ENCODE data around the gene LSM3.
A peak's percentile ranks its signal among the peaks of the same experiment; 100 is the strongest.

Gene LSM3

DNA sequence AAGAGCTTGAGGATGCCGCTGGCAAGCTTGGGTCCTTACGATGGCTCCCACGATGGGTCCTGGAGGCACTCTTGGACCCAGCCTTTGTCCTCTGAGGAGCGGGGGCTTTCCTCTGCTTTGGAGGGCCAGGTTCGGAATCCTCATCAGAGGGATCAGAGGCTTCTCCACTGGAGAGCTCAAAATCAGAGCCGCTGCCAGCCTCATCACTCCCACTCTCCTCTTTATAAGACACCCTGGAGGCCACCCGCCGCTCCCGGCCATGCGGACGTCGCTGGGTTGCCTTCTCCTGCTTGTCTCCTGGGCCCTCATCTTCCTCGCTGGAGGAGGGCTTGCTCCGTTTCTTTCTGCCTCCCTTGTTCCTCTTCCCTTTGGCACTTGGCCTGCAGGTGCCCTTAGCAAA is 20.2 kb upstream of the LSM3 start:
- no peak for DNase-seq

DNA sequence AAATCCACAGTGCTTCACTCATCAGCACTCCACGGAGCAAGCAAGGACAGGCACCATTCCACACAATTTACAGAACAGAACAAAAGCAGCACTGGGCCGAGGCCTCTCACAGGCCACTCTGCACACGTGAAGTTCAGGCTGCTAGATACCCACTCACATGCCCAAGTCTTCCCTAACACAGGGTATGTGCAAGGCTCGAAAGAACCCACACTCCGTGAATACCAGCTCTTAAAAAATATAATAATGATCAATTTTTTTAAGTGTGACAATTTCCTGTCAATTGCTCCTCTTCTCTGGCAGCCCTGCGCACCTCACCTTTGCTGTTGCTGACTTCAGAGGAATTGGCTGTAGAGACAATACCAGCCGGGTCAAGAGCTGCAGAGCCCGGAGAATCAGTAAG is 19.2 kb upstream of the LSM3 start:
- no peak for DNase-seq

DNA sequence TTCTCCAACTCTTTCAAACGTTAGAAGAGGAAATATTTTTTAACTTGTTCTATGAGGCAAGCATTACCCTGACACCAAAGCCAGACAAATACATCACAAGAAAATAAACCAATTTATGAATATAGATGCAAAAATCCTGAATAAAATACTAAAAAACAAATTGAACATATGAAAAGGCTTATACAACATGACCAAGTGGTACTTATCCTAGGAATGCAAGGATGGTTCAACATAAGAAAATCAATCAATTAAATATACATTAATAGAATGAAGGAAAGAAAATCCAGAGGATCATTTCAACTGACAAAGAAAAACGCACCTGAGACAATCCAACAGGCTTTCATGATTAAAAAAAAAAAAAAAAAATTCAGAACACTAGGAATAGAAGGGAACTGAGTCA is 17.3 kb upstream of the LSM3 start:
- no peak for DNase-seq

DNA sequence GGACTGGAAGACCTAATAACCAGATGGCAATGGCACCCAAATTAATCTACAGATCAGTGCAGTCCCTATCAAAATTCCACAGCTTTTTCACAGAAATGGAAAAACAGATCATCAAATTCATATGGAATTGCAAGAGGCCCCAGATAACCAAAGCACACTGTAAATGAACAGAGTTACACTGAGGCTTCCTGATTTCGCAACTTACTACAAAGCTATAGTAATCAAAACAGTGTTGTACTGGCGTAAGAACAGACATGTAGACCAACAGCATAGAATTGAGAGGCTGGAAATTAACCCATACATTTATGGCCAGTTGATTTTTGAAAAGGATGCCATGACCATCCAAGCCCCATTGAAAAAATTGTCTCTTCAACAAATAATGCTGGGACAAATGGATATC is 16.4 kb upstream of the LSM3 start:
- no peak for DNase-seq

DNA sequence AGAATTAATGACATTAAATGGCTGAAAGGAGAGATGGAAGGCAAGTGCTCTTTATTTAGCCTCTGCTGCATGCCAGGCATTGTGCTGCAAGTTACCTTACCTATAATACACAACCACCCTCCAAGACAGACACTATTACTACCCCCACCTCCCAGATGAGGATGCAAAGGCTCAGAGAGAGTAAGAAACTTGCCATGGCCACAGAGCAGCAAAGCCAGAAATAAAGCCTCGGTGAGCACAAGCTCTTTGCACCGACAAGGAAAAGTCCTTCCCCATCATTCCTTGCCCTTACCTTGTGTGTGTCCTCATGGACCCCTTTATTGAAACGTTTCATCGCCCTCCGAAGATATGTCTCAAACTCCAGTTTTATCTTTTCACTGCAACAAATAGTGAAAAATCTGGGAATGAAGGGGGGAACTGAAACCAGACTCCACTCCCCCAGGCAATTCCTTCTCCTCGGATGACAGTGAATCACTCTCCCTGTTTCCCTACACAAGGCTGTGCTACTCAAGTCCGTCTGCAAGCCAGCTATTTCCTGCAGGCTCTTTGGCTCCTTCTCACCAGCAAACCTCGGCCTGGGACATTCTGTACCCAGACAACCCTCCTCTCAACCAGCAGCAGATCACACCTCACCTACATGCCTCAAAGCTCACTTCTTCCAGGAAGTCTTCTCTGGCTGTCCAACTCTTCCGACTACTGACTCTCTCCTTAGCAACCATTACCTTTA is 11.6 kb upstream of the LSM3 start:
- DNase-seq, result no peak

DNA sequence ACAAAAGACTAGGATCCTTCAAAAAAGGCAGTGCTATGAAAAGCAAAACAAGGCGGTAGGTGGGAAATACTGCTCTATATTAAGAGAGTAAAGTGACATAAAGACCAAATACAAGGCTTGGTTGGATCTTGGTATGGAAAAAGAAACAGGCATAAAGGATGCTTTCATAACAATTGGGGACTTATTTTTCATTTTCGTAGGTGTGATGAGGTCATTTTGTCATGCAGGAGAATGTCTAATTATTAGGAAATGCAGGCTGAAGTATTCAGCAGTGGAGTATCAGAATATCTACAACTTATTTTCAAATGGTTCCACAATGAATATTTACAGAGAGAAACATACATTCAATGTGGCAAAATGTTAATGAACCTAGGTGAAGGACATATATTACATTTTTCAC is 9.2 kb upstream of the LSM3 start:
- no peak for DNase-seq

DNA sequence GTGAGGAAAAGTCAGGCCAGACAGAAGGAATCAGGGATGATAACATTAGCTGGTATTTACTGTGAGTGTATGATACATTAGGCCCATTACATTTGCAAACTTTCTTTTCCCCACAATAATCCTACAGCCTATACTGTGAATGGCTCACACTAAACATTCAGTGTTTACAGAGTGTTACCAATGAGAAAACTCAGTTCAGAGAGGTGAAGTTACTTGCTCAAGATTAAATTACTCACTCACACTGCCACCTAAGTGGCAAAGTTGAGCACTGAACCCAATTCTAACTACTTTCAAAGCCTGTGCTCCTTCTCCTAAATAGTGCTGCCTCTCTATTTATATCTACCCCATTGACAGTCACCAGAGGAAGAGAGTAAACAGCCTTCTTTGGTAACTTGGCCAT is 8.7 kb upstream of the LSM3 start:
- DNase-seq, result no peak

DNA sequence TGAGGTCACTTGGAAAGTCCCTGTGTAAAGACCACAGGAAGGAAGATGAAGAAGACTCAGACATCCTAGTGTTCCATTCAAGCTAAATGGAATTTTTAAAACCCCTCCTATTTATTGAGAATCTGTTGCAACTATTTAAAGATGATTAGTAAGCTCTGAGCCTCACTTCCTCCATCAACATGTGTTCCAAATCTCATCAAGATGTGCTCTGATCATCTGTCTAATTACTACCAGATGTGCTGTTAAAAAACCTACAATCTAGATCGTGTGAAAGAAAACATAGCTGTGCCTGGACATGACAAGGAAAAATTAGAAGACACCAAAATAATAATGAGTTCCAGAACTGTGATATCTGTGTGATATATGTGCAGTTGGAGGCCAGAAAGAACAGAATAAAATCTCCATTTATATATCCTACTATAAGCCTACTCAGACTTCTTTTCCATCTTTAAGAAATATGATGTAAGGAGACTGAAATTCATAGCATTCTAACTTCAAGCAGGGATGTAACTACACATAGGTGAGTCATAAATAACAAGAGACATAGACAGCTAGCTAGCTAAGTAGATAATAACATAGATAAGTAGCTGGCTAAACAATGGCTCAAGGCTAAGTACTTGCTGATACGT is 8.0 kb upstream of the LSM3 start:
- no peak for DNase-seq

DNA sequence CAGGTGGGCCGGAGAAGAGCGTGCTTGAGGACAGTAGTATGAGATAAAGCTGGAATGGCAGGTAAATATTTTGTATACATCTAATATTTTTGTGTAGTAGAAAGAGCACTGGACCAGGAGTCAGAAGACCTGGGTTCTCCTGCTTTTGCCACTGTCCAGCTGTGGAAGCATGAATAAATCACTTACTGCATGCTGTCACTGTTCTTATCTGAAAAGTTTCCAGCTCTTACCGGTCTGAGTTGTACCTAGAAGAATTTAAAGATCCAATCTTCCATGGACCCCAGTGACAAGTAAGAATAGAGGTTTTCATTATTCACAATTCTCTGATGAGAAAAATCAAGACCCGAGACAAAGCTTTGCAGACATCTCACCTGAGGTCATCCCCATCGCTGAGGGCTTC is 6.1 kb upstream of the LSM3 start:
- DNase-seq, result no peak

DNA sequence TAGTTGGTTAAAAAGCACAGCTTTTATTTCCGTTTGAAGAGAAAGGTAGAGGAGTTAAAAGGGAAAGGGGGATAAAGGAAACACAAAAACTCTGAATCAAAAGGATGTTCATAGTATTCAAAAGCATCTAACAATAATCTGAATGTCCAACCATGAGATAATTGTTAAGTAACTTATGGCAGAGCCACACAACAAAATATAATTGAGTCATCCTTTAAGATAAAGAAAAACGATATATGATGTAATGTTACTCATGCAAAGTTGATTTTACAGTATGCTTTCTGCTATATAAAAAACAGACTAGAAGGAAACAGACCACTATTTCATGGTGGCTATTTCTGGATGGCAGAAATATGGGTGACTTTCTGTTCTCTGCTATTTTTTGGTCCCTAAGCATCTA is 4.1 kb upstream of the LSM3 start:
- DNase-seq, result no peak

DNA sequence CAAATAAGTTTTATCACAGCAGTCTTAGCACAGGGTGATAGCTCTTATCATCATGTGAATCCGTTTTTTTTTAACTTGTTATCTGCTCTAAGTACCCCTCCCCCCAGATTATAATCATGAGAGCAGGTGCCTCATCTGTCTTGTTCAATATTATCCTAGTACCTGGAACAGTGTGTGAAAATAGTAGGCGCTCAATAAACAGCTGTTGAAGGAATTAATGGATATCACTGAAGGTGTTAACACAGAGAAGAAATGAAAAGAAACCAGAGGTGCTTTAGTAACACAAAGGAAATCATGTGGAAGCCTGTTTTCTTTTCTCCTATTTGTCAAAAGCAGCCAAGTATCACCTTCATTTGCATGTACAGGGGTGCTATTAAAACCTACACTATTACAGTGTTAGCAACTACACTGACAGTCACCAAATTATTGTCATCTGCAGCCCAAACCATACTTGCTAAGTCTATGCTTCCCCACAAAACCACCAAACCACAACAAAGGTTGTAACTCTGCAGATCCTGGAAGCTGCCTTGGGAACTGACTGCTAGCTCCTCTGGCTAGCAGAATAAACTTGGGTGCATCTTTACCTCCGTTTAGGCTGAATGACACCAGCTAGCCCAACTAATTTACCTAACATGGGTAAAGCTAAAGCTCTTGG is 3.1 kb upstream of the LSM3 start:
- peak; percentile 24 for DNase-seq

DNA sequence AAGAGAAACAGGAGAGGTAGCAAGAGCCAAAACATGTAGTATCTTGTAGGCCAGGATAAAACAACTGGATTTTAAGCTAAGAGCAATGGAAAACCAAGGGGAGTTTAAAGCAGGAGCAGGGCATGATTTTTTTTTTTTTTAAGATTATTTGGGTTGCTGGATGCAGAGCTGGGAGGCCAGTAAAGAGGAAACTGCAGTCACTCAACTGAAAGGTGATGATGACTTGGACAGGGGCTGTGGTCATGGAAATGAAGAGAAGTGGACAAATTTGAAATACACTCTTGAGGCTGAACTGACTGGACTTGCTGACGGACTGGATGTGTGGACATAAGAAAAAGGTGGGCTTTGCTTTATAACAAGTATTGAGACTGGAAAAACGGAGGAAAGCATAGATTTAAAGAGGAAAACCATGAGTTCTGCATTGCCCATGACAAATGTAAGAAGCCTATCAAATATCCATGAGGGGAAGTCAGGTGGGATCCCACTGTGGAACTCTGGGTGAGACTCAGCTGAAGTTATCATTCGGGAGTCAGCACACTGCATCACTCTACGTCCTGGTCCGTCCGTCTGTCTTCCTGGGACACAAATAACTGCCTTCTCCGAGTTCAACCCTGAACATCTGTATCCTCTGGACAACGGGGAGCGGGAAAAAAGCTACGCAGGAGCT is 904 bp upstream of the LSM3 start:
- no peak for DNase-seq

DNA sequence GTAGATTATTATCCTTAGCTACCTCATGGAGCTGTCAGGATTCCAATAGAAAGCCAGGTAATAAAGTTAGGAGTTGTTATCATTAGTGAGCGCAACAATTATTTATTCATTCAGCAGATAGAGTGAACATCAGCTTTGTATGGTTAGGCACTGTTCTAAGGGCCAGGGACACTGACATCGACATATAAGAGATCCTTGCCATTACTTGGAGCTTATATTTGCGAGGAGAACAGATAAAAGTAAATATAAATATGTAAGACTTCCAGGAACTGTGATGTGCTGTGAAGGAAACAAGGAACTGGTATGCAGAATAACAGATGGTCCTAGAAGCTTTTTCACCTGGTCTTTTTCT is 473 bp downstream of the LSM3 start:
- no peak for DNase-seq

DNA sequence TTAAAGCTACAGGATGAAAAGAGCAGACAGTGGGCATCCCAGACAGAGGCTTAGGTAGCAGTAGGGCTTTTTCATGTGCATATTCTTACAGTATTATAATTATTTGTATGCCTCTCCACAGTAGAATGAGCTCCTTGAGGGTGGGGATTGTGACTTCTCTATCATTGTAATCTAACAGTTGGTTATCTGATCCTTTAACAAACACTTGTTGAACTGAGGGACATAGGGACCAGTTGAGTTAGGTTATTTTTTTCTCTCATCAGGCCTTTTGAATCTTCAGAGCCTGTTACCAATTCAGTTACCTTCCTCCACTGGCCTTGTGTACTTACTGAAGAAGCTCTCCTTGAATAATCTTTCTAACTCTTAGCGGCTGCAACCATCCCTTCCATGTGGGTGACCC is 1.2 kb downstream of the LSM3 start:
- DNase-seq, result no peak

DNA sequence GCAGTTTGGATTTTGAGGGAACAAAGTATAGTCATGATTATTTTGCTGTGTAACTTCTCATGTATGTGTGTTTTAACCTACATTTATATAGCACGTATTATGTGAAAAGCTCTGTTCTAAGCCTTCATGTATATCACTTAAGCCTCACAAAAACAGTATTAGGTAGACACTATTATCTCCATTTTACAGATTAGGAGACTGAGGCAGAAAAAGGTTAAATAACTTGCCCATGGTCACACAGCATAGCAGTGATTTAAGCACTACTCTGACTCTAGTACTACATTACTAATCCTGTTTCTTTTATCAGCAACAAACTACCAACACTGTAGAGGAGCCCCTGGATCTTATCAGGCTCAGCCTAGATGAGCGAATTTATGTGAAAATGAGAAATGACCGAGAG is 2.6 kb downstream of the LSM3 start:
- no peak for DNase-seq

DNA sequence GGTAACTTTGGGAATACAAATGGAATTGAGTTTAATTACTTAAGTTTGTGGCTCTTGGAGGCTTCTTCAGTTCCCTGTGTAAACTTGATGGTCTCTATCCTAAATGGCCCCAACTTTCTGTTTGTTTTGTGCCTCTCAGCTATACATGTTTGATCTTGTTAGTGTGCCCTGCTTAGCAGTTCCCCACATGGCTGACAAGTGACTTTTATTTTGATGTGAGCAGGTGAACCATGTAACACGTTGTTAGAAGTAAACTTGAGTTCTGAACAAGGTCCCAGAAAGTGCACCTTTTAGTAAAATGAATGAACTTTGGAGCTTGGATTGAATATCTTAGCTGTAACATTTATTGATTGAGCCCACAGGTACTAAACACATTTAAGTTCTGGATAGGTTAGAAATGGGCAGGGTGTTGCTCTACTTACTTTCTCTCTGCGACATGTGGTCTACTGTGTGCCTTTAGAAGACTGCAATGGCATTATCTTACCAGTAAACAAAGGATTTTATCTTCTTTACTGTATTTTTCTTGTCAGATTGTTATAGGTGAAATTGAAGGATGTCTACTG is 4.5 kb downstream of the LSM3 start:
- DNase-seq, result no peak

DNA sequence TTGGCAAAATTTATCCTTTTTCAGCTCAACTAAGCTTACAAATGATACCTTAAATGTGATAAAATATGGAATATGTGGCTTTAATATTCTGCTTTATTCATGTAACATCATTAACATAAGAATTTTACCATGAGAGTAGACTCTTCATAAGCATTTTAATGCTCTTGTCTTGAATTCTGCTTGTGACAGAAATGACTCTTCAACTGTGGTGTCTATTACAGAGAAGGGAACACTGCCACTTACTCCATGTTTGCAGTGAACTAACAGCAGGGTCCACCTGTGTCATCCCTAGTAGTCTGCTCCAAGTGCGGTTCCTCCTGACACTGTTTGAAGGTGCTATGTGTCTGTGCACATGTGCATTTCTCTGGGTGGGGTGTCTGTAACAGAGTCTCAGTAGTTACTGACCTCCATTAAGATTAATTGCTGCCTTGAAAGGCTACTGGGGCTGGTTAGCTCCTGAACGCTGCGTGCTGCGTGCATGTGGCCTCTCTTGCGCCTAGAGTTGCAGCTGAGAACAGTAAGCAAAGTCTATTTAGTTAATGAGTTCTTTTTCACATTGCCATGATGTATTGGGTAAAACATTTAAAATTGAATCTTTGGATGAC is 8.3 kb downstream of the LSM3 start:
- no peak for DNase-seq

DNA sequence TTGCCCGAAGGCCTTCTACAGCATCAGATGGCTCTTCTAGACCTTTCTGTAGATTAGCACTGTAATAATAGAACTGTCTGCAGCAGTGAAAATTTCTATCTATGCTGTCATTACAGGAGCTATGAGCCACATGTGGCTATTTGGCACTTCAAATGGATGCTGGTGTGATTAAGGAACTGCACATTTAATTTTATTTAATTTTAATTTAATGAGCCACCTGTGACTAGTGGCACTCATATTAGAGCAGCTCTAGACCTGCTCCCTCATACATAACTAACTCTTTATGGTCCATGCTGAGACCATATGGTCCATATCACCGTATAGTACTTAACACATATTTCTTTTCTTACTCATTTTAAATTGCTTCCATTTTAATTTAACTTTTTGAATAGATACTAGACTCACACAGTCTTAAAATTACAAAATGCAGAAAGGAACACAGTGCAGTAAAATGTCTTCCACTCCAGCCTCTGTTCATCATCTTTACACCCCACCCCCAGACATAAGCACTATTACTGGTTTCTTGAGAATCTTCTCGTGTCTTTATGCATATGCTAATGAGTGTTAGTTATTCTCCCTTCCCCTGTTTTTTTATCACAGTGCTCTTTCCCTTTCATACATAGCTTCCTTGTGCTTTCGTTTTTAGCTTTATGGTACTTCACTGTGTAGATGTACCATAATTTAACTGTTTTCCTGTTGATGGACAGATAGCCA is 9.6 kb downstream of the LSM3 start:
- DNase-seq, result no peak

DNA sequence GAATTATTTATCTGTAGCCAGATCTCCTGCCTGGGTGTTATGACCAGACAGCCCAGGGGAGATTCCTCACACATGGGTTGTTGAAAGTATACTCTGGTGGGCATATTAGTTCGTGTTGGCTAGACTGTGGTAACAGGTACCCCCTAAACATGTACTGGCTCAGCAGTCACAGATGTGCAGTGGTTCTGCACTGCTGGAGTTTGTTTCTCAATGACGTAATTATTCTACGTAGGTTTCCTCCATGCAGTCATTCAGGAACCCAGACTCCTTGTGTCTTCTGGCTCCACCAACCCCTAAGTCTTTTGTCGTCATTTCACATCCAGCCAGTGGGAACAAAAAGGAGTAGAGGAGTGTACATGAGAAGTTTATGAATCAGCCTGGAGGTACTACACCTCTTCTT is 16.2 kb downstream of the LSM3 start:
- no peak for DNase-seq

DNA sequence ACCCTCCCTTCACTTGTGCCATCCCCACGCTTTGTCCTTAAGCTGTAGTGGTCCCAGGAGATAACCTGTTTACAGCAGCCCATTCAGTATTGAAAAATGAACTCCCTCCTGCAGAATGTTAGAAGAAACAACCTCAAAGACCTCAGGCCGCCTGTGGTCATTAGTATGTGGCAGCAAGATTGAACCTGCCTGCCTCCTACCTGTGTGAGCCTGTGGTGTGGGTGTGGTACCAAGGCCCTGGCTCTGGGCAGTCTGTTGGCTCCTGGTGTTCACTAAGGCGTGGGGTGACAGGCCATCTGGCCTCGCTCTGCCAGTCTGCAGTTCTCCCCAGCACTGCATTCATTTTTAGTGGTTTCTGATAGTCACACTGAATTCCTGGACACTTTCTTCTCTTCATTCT is 21.0 kb downstream of the LSM3 start:
- DNase-seq, result no peak

DNA sequence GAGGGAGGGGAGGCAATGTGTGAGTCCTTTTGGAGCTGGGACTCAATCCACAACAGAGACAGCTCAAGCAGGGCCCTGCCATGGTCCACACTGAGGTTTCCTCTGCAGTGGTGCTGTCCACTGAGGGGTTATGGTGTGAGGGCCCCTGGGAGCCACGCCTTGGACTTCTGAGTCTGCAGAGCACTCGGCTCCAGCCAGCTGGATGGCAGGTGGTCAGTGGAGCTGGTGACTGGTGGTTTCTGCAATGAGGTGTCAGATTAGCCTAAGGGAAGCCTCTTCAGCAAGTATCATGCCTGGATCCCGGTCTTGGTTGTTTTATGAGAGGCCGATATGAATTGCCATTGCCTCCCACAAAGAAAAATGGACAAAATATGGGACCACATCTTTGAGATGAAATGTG is 21.7 kb downstream of the LSM3 start:
- DNase-seq, result no peak

DNA sequence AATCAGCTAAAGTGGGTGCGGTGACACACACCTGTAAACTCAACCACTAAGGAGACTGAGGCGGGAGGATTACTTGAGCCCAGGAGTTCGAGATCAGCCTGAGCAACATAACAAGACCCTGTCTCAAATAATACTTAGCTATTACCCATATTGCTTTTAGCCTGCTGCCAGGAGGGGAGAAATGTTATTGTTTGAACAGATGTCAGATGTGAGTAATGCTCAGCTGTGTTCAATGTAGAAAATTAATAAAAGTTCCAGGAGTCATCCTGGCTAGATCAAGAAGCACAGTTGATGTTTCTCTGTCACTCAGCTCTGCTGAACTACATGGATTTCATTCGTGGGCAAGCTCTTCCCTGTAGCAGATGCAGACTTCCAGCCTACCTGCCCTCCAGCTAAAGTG is 22.2 kb downstream of the LSM3 start:
- no peak for DNase-seq

Measured in activated CD8-positive, alpha-beta memory T cell treated with anti-CD3 and anti-CD28 coated beads, Interleukin-2, amount 50 U/mL, for 4 hours (primary cell).